ENCODE measurements around the gene MTOR. TPM values are rescaled to one million over a fixed set of nuclear protein-coding genes. Genes with fewer than 3 reads are reported as not detected.

MTOR gene
- total RNA-seq, 2 experiments from 2014 or later, result 32.9 to 36.2 TPM

DNA sequence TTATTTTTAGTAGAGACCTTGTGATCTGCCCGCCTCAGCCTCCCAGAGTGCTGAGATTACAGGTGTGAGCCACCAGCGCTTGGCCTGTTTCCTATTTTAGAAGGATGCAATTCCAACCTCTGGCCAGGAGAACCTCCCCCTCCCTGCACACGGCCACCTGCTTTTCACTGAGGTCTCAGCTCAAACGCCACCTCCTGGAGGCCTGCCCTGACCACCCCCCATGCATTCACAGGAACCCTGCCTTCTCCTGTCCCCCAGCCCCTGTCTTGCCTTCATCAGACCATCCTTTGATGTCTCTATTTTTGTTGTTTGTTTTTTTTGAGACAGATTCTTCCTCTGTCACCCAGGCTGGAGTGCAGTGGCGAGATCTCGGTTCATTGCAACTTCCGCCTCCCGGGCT, 204.9 kb downstream of the MTOR start:
- H3K36me3 Mint-ChIP-seq (ENCODE audit: low read depth), result peaks cover 20% of the 10 kb centered on the region
- no peaks in the 10 kb centered on the region for H3K27me3 Mint-ChIP-seq
- H3K4me3 Mint-ChIP-seq, result no peak overlapping the region
- H3K4me1 Mint-ChIP-seq, result peaks cover 38% of the 10 kb centered on the region
- H3K9me3 Mint-ChIP-seq, result no peaks in the 10 kb centered on the region
- no peak for DNase-seq
- ChIA-PET CTCF (interaction anchor here (0.6 to 1.8 kb wide), 3 partner anchors 18 to 21 kb away, joined by 3 to 10 read pairs (median 4); no protein-coding TSS in a partner anchor), POLR2A (interaction anchor here (1.6 kb wide), 1 partner anchor 42 kb away, joined by 8 read pairs; the partner anchor contains the start of gene EXOSC10)
- H3K27ac Mint-ChIP-seq, result no peak overlapping the region

Other genes starting within 250 kb of the MTOR start
- 100 to 1,000 TPM; 159 to 174 TPM for gene TARDBP, start 249.9 kb downstream of the MTOR start, total RNA-seq
- gene MASP2, start 215.3 kb downstream of the MTOR start, total RNA-seq, result not detected
- 10 to 100 TPM; 69.3 to 72.1 TPM for gene SRM, start 202.5 kb downstream of the MTOR start, total RNA-seq
- 10 to 100 TPM; 65.8 to 67.6 TPM for gene EXOSC10, start 162.7 kb downstream of the MTOR start, total RNA-seq
- gene ANGPTL7, start 73.2 kb downstream of the MTOR start, total RNA-seq, result not detected
- gene UBIAD1, start 10.6 kb upstream of the MTOR start, total RNA-seq, result 10 to 100 TPM; 19.9 TPM
- under 1 TPM; 0.18 to 0.38 TPM for gene DISP3, start 216.6 kb upstream of the MTOR start, total RNA-seq

Data from activated CD4-positive, alpha-beta memory T cell treated with anti-CD3 and anti-CD28 coated beads, Interleukin-2, amount 10 ng/mL, durations not matched to agents 7 days and 5 days (primary cell).